Uterus (tissue), 4 donors: Measurements from ENCODE around the gene PCDHA13. TPM values are rescaled to one million over a fixed set of nuclear protein-coding genes. Genes with fewer than 3 reads are reported as not detected.

ENCODE experiments used
- DNase-seq, 2 donors: peaks; one replicate each; pipeline ENCODE4 v3.0.0-alpha.2; 2019 to 2020
- H3K27ac ChIP-seq, 2 donors: fragments of 200-600 bp; sonication (generic); 1 replicate in 1 of 2; 2 replicates in 1 of 2; pipeline ENCODE4 v1.5.1; 2016 to 2018
- H3K27me3 ChIP-seq, 2 donors: fragments of 200-600 bp; sonication (generic); one replicate each; pipeline ENCODE4 v1.5.1; 2018 to 2019; ENCODE audit warnings: control low read depth in 1 of 2
- H3K36me3 ChIP-seq, 2 donors: fragments of 200-600 bp; sonication (generic); one replicate each; pipeline ENCODE4 v1.5.1; 2019; ENCODE audit warnings: control low read depth in 1 of 2
- H3K4me1 ChIP-seq, 2 donors: fragments of 200-600 bp; sonication (generic); one replicate each; pipeline ENCODE4 v1.5.1; 2018 to 2019; ENCODE audit warnings: control low read depth in 1 of 2
- H3K4me3 ChIP-seq, 2 donors: fragments of 200-600 bp; sonication (generic); 1 replicate in 1 of 2; 2 replicates in 1 of 2; pipeline ENCODE4 v1.5.1; 2018 to 2019; ENCODE audit warnings: mild to moderate bottlenecking in 1 of 2
- H3K9me3 ChIP-seq, 2 donors: fragments of 200-600 bp; sonication (generic); one replicate each; pipeline ENCODE4 v1.5.1; 2019; ENCODE audit warnings: control low read depth in 1 of 2
- POLR2A ChIP-seq, 2 donors: fragments of 450-650 bp; IDR thresholded peaks; one replicate each; pipeline ENCODE4 v1.6.1; 2016; ENCODE audit warnings: antibody characterized with exemption in 2 of 2, mild to moderate bottlenecking in 1 of 2, moderate library complexity in 1 of 2
- intact Hi-C: fragments of 100-400 bp; cut with DNase I; formaldehyde crosslinking; loops from one replicate; pipeline ENCODE4 v1.15.1; 2023; ENCODE audit warnings: low total_unique reads
- total RNA-seq, 4 donors: library from RNA; depleted of rRNA in 3 of 4; stranded (reverse); fragments of >200 nt in 3 of 4; gene quantifications; one replicate each; pipeline versions ENCODE4 v1.1.0 to v1.2.4, GENCODE V29; 2014 to 2023
- TF ChIP-seq, protein P1 (sequence below), 4 experiments: fragments of 200-600 bp in 2 of 4; fragments of 450-650 bp in 2 of 4; sonication (generic) in 2 of 4; IDR thresholded peaks; one replicate each; pipeline ENCODE4 v1.5.1; 2016 to 2019; ENCODE audit warnings: antibody characterized with exemption in 4 of 4, mild to moderate bottlenecking in 2 of 4, moderate library complexity in 1 of 4
- donor health status: DM: yes; HTN: yes; CAD: no.

PCDHA13 gene
- total RNA-seq, 4 donors from 2014 or later: 0.70 to 2.8 (median 2.1) TPM; not detected in 1

GRCh38 chr5:140855772-140856674, 25.9 kb upstream of the PCDHA13 start, which contains the start of gene PCDHA10:
Gene PCDHA10 (plus strand): TSS chr5:140855897. CDS start chr5:140856049, 152 bp downstream.
- no peaks in the 10 kb centered on the region for H3K27me3 ChIP-seq
- intact Hi-C loops: no loop called here

DNA sequence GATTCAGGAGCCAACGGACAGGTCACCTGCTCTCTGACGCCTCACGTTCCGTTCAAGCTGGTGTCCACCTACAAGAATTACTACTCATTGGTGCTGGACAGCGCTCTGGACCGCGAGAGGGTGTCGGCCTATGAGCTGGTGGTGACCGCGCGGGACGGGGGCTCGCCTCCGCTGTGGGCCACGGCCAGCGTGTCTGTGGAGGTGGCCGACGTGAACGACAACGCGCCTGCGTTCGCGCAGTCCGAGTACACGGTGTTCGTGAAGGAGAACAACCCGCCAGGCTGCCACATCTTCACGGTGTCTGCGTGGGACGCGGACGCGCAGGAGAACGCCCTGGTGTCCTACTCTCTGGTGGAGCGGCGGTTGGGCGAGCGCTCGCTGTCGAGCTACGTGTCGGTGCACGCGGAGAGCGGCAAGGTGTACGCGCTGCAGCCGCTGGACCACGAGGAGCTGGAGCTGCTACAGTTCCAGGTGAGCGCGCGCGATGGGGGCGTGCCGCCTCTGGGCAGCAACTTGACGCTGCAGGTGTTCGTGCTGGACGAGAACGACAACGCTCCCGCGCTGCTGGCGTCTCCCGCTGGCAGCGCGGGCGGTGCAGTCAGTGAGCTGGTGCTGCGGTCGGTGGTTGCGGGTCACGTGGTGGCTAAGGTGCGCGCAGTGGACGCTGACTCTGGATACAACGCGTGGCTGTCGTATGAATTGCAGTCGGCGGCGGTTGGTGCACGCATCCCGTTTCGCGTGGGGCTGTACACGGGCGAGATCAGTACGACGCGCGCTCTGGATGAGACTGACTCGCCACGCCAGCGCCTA, 24.5 kb upstream of the PCDHA13 start:
- no peak for TF ChIP-seq POLR2A (IDR thresholded peaks at IDR 0.05)
- TF ChIP-seq, protein P1, sequence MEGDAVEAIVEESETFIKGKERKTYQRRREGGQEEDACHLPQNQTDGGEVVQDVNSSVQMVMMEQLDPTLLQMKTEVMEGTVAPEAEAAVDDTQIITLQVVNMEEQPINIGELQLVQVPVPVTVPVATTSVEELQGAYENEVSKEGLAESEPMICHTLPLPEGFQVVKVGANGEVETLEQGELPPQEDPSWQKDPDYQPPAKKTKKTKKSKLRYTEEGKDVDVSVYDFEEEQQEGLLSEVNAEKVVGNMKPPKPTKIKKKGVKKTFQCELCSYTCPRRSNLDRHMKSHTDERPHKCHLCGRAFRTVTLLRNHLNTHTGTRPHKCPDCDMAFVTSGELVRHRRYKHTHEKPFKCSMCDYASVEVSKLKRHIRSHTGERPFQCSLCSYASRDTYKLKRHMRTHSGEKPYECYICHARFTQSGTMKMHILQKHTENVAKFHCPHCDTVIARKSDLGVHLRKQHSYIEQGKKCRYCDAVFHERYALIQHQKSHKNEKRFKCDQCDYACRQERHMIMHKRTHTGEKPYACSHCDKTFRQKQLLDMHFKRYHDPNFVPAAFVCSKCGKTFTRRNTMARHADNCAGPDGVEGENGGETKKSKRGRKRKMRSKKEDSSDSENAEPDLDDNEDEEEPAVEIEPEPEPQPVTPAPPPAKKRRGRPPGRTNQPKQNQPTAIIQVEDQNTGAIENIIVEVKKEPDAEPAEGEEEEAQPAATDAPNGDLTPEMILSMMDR (IDR thresholded peaks at IDR 0.05): no peak
- no peak overlapping the region for H3K4me3 ChIP-seq
- H3K9me3 ChIP-seq: no peaks in the 10 kb centered on the region
- no peak overlapping the region for H3K27ac ChIP-seq
- DNase-seq: no peak
- intact Hi-C loops: no loop called here
- H3K4me1 ChIP-seq: no peaks in the 10 kb centered on the region
- H3K36me3 ChIP-seq: no peaks in the 10 kb centered on the region
- no peaks in the 10 kb centered on the region for H3K27me3 ChIP-seq

More at GRCh38 chr5:140855772-140856674, 25.9 kb upstream of the PCDHA13 start, which contains the start of gene PCDHA10:
- no peaks in the 10 kb centered on the region for H3K4me1 ChIP-seq
- peak within 1 kb of the TSS; percentile 11 to 28 for H3K4me3 ChIP-seq
- no peaks in the 10 kb centered on the region for H3K9me3 ChIP-seq
- no peak for DNase-seq
- no peaks in the 10 kb centered on the region for H3K36me3 ChIP-seq
- no peak for TF ChIP-seq POLR2A (IDR thresholded peaks at IDR 0.05)
- TF ChIP-seq, protein P1 (IDR thresholded peaks at IDR 0.05): peak; percentile 24 to 37 (median 30)
- H3K27ac ChIP-seq: peak within 1 kb of the TSS; percentile 33 to 43

- TF ChIP-seq, protein P1 (IDR thresholded peaks at IDR 0.05): no peak
- no peak for TF ChIP-seq POLR2A (IDR thresholded peaks at IDR 0.05)
- no peaks in the 10 kb centered on the region for H3K36me3 ChIP-seq
- H3K4me1 ChIP-seq: no peaks in the 10 kb centered on the region
- H3K27me3 ChIP-seq: no peaks in the 10 kb centered on the region
- H3K4me3 ChIP-seq: no peak overlapping the region
- peaks cover 0 to 4% of the 10 kb centered on the region in 2 donors for H3K9me3 ChIP-seq
- intact Hi-C loops: no loop called here
- no peak for DNase-seq
- no peak overlapping the region for H3K27ac ChIP-seq
Observed at GRCh38 chr5:140857987-140858240, 24.0 kb upstream of the PCDHA13 start.

GRCh38 chr5:140862441-140863295, 19.3 kb upstream of the PCDHA13 start:
- Histone ChIP-seq H3K4me3 (no peak overlapping the region), H3K9me3 (peaks cover 0 to 11% of the 10 kb centered on the region in 2 donors), H3K27ac (no peak overlapping the region), H3K36me3 (no peaks in the 10 kb centered on the region), H3K27me3 (no peaks in the 10 kb centered on the region), H3K4me1 (no peaks in the 10 kb centered on the region)
- TF ChIP-seq, protein P1 (IDR thresholded peaks at IDR 0.05): no peak
- no peak for TF ChIP-seq POLR2A (IDR thresholded peaks at IDR 0.05)
- DNase-seq: no peak
- intact Hi-C loops: no loop called here
